ENCODE measurements around the gene RNF212.

The RNF212 gene

GRCh38 chr4:1022051-1022738, 91.2 kb downstream of the RNF212 start:
- no peak for DNase-seq
- H3K36me3 ChIP-seq, result peaks cover 12 to 42% (median 36%) of the 10 kb centered on the region in 3 donors
- no peaks in the 10 kb centered on the region for H3K9me3 ChIP-seq
- H3K27me3 ChIP-seq, result no peaks in the 10 kb centered on the region
- H3K4me3 ChIP-seq, result no peak overlapping the region
- no peak for TF ChIP-seq CTCF (IDR thresholded peaks at IDR 0.05)
- H3K27ac ChIP-seq, result no peak overlapping the region
- intact Hi-C loops (cut with DNase I; ENCODE audit: low total_unique reads), result no loop called here
- H3K4me1 ChIP-seq, result peaks cover 0 to 11% (median 0%) of the 10 kb centered on the region in 4 donors
